ENCODE data around the gene CACNG4. TPM values are rescaled to one million over a fixed set of nuclear protein-coding genes. Genes with fewer than 3 reads are reported as not detected.

CACNG4 gene
- total RNA-seq, 1 donor from 2014 or later = 0.34 TPM

GRCh38 chr17:66944351-66945146 lies 20.0 kb upstream of the CACNG4 start:
- Histone ChIP-seq H3K79me2 (ENCODE audit: low read depth) (no peaks in the 10 kb centered on the region), H3K9ac (no peak overlapping the region), H3K4me3 (no peak overlapping the region), H3K27me3 (no peaks in the 10 kb centered on the region), H4K20me1 (ENCODE audit: low read depth) (no peaks in the 10 kb centered on the region), H3F3A (ENCODE audit: low read depth) (no peaks in the 10 kb centered on the region), H3K27ac (no peak overlapping the region), H3K4me1 (no peaks in the 10 kb centered on the region), H2AFZ (replicated peaks) (no peak overlapping the region), H3K4me2 (no peak overlapping the region), H3K9me3 (ENCODE audit: low read depth) (no peaks in the 10 kb centered on the region), H3K36me3 (no peaks in the 10 kb centered on the region)
- no peaks in the 10 kb centered on the region for H3K36me3 Mint-ChIP-seq
- DNase-seq (ENCODE audit: low spot score) = no peak
- peaks cover 8% of the 10 kb centered on the region for H3K27me3 Mint-ChIP-seq (ENCODE audit: insufficient read depth, low read depth)
- peak overlapping the region; percentile 25 for H3K27ac Mint-ChIP-seq
- no peak overlapping the region for H3K4me3 Mint-ChIP-seq
- TF ChIP-seq EZH2phosphoT487 (IDR thresholded peaks at IDR 0.05) = no peak
- no peak for TF ChIP-seq EZH2 (IDR thresholded peaks at IDR 0.05)
- TF ChIP-seq, protein P1, sequence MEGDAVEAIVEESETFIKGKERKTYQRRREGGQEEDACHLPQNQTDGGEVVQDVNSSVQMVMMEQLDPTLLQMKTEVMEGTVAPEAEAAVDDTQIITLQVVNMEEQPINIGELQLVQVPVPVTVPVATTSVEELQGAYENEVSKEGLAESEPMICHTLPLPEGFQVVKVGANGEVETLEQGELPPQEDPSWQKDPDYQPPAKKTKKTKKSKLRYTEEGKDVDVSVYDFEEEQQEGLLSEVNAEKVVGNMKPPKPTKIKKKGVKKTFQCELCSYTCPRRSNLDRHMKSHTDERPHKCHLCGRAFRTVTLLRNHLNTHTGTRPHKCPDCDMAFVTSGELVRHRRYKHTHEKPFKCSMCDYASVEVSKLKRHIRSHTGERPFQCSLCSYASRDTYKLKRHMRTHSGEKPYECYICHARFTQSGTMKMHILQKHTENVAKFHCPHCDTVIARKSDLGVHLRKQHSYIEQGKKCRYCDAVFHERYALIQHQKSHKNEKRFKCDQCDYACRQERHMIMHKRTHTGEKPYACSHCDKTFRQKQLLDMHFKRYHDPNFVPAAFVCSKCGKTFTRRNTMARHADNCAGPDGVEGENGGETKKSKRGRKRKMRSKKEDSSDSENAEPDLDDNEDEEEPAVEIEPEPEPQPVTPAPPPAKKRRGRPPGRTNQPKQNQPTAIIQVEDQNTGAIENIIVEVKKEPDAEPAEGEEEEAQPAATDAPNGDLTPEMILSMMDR (IDR thresholded peaks at IDR 0.05) = no peak
- peaks cover 24% of the 10 kb centered on the region for H3K4me1 Mint-ChIP-seq
- peaks cover 4% of the 10 kb centered on the region for H3K9me3 Mint-ChIP-seq

DNA sequence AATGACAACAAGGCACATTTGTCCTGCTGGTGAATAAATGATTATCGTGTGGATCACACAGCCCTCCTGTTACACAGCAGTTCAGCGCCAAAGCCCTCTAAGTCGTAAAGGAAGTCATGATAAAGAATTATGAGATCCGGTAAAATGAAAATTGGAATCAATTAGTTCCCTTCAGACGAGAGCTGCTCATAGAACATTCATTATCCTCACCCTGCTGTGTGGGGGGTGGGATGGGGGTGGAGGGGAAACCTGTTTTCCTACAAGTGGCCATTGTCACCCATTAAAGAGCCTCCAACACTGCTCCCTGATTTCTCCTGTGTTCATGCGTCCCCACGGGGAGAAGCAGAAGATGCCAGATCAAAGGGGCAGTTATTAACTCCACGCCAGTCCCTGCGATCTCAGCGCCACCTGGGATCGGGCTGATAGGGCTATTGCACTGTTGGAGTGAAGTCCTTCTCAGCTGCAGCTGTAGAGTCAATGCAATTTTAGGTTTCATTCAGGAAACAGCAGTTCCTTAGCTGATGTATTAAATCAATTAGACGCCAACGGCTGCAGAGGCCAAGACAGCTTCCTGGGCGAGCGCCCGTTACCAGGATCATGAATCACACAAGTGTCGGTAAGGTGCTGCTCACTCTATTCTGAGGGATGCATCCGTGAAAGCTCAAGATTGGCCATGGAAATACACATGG lies 19.2 kb upstream of the CACNG4 start:
- peaks cover 10% of the 10 kb centered on the region for H3K9me3 Mint-ChIP-seq
- no peak overlapping the region for H3K27ac Mint-ChIP-seq
- Histone ChIP-seq H2AFZ (replicated peaks) (no peak overlapping the region), H3K9me3 (ENCODE audit: low read depth) (no peaks in the 10 kb centered on the region), H3K36me3 (no peaks in the 10 kb centered on the region), H3F3A (ENCODE audit: low read depth) (no peaks in the 10 kb centered on the region), H3K27me3 (no peaks in the 10 kb centered on the region), H3K4me3 (no peak overlapping the region), H3K4me2 (no peak overlapping the region), H3K9ac (no peak overlapping the region), H3K4me1 (no peaks in the 10 kb centered on the region), H3K79me2 (ENCODE audit: low read depth) (no peaks in the 10 kb centered on the region), H3K27ac (no peak overlapping the region), H4K20me1 (ENCODE audit: low read depth) (no peaks in the 10 kb centered on the region)
- TF ChIP-seq EZH2phosphoT487 (IDR thresholded peaks at IDR 0.05) (no peak), EZH2 (IDR thresholded peaks at IDR 0.05) (no peak)
- TF ChIP-seq, protein P1 (IDR thresholded peaks at IDR 0.05) = no peak
- peaks cover 10% of the 10 kb centered on the region for H3K27me3 Mint-ChIP-seq (ENCODE audit: insufficient read depth, low read depth)
- peaks cover 27% of the 10 kb centered on the region for H3K4me1 Mint-ChIP-seq
- no peak overlapping the region for H3K4me3 Mint-ChIP-seq
- H3K36me3 Mint-ChIP-seq = no peaks in the 10 kb centered on the region
- DNase-seq (ENCODE audit: low spot score) = no peak

DNA sequence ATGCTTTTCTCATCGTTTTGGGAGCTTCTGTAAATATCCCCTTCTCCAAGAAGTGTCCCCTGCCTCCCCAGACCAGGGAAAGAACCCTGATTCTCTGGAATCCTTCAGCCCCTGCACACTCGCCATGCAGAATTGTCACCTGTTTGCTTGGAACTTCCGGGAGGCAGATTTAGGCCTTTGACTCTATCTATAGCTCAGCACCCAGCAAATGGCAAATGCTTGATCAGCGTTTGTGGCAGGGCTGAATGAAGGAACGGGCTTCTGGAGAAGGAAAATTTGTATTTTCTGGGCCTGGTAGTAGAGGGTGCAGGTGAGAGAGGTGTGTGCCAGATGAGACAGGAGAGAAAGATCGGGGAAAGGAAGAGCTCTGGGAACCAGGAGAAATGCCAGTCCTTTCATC lies 18.3 kb upstream of the CACNG4 start:
- no peak overlapping the region for H3K27ac ChIP-seq
- no peak overlapping the region for H3K9ac ChIP-seq
- peaks cover 27% of the 10 kb centered on the region for H3K4me1 Mint-ChIP-seq
- no peaks in the 10 kb centered on the region for H3K4me1 ChIP-seq
- no peak overlapping the region for H3K4me3 ChIP-seq
- H3K27me3 ChIP-seq = no peaks in the 10 kb centered on the region
- no peak for DNase-seq (ENCODE audit: low spot score)
- no peaks in the 10 kb centered on the region for H3K9me3 ChIP-seq (ENCODE audit: low read depth)
- H3K9me3 Mint-ChIP-seq = peaks cover 15% of the 10 kb centered on the region
- H3F3A ChIP-seq (ENCODE audit: low read depth) = no peaks in the 10 kb centered on the region
- no peaks in the 10 kb centered on the region for H3K36me3 ChIP-seq
- TF ChIP-seq, protein P1 (IDR thresholded peaks at IDR 0.05) = no peak
- TF ChIP-seq EZH2 (IDR thresholded peaks at IDR 0.05) (no peak), EZH2phosphoT487 (IDR thresholded peaks at IDR 0.05) (no peak)
- no peaks in the 10 kb centered on the region for H4K20me1 ChIP-seq (ENCODE audit: low read depth)
- H3K27ac Mint-ChIP-seq = peak overlapping the region; percentile 45
- no peaks in the 10 kb centered on the region for H3K79me2 ChIP-seq (ENCODE audit: low read depth)
- peak overlapping the region; percentile 39 for H3K4me3 Mint-ChIP-seq
- no peak overlapping the region for H3K4me2 ChIP-seq
- peaks cover 15% of the 10 kb centered on the region for H3K27me3 Mint-ChIP-seq (ENCODE audit: insufficient read depth, low read depth)
- H3K36me3 Mint-ChIP-seq = peaks cover 2% of the 10 kb centered on the region
- no peak overlapping the region for H2AFZ ChIP-seq (replicated peaks)
